Measurements from ENCODE around the gene UBIAD1.

- no peak for TF ChIP-seq CTCF (IDR thresholded peaks at IDR 0.05)
- TF ChIP-seq ZFX (IDR thresholded peaks at IDR 0.05; ENCODE audit: borderline replicate concordance), result no peak
Measured at GRCh38 chr1:11294951-11295350, 22.0 kb downstream of the UBIAD1 start.
